ENCODE data around the gene XPNPEP2.

- TF ChIP-seq, protein P1, sequence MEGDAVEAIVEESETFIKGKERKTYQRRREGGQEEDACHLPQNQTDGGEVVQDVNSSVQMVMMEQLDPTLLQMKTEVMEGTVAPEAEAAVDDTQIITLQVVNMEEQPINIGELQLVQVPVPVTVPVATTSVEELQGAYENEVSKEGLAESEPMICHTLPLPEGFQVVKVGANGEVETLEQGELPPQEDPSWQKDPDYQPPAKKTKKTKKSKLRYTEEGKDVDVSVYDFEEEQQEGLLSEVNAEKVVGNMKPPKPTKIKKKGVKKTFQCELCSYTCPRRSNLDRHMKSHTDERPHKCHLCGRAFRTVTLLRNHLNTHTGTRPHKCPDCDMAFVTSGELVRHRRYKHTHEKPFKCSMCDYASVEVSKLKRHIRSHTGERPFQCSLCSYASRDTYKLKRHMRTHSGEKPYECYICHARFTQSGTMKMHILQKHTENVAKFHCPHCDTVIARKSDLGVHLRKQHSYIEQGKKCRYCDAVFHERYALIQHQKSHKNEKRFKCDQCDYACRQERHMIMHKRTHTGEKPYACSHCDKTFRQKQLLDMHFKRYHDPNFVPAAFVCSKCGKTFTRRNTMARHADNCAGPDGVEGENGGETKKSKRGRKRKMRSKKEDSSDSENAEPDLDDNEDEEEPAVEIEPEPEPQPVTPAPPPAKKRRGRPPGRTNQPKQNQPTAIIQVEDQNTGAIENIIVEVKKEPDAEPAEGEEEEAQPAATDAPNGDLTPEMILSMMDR (IDR thresholded peaks at IDR 0.05): no peak
- no peak for TF ChIP-seq ZFX (IDR thresholded peaks at IDR 0.05; ENCODE audit: borderline replicate concordance)
Measured at GRCh38 chrX:129719931-129720530, 18.7 kb upstream of the XPNPEP2 start.
